ENCODE results near the gene COA8.
"Not testable (repeated sequence)": the region's sequence is repeated elsewhere in the genome, so short reads cannot be mapped to it uniquely, and the experiment has no call there.

Gene COA8

DNA sequence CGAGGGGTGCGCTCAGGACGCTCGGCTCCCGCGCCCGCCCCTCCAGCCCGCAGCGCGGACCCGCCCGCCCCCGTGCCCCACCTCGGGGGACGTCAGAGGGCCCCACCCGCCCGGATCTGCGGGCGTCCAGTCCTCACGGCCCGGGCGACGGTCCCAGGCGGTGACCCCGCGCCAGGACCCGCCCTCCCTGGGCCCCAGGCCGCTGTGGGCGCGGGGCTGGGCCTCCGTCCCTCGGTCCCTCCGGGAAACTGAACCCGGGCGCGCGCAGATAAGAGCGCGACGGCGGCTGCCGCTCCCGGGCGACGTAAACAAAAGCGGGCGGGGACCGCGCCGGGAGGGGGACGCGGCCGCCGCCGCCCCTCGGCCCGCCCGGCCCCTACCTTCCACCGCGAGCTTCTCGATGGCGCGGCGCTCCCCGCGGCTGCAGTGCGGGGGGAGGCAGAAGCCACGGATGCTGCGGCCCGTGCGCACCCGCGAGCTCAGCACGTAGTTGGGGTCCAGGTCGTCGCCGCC lies 41.3 kb upstream of the COA8 start:
- ChIA-PET POLR2A (interaction anchor here (0.7 kb wide), 1 partner anchor 18 kb away, joined by 3 read pairs; no protein-coding TSS in a partner anchor), CTCF (interaction anchor here (0.6 to 9.5 kb wide), 12 partner anchors 8 to 389 kb away, joined by 3 to 214 read pairs (median 4); no protein-coding TSS in a partner anchor)
- TF ChIP-seq, protein P1, sequence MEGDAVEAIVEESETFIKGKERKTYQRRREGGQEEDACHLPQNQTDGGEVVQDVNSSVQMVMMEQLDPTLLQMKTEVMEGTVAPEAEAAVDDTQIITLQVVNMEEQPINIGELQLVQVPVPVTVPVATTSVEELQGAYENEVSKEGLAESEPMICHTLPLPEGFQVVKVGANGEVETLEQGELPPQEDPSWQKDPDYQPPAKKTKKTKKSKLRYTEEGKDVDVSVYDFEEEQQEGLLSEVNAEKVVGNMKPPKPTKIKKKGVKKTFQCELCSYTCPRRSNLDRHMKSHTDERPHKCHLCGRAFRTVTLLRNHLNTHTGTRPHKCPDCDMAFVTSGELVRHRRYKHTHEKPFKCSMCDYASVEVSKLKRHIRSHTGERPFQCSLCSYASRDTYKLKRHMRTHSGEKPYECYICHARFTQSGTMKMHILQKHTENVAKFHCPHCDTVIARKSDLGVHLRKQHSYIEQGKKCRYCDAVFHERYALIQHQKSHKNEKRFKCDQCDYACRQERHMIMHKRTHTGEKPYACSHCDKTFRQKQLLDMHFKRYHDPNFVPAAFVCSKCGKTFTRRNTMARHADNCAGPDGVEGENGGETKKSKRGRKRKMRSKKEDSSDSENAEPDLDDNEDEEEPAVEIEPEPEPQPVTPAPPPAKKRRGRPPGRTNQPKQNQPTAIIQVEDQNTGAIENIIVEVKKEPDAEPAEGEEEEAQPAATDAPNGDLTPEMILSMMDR (IDR thresholded peaks at IDR 0.05; ENCODE audit: control extremely low read depth, extremely low read depth, low read depth, missing control alignments): no peak
- DNase-seq (ENCODE audit: extremely low spot score): no peak

DNA sequence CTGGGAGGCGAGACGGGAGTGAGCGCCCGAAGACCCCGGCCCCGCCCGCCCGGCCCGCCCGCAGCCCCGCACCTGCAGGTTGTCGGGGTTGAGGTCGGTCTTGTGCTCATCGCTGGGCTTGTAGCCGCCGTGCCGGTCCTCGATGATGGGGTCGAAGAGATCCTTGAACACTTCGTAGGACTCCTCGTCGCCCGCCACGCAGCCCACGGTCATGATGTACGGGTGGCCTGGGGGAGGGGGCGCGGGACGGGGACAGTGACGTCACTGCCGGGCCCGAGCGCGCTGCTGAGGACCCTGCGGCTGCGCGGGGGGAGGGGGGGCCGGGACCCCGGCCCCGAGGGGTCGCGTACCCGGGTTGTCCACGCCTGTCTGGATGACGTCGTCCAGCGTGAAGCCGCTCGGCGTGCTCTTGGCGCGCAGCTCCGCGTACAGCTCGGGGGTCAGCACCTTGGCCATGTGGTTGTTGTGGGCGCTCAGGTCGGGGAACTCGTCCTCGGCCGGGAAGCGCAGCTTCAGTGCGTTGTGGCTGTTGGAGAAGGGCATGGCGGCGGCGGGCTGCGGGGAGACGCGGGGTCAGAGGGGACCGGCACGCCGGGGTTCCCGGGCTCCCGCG lies 40.7 kb upstream of the COA8 start:
- CTCF ChIA-PET: interaction anchor here (1.1 to 9.5 kb wide), 6 partner anchors 15 to 388 kb away, joined by 3 to 214 read pairs (median 5); no protein-coding TSS in a partner anchor
- TF ChIP-seq, protein P1 (IDR thresholded peaks at IDR 0.05; ENCODE audit: control extremely low read depth, extremely low read depth, low read depth, missing control alignments): no peak
- DNase-seq (ENCODE audit: extremely low spot score): no peak
- POLR2A ChIA-PET: interaction anchor here (0.7 kb wide), 1 partner anchor 18 kb away, joined by 3 read pairs; no protein-coding TSS in a partner anchor

DNA sequence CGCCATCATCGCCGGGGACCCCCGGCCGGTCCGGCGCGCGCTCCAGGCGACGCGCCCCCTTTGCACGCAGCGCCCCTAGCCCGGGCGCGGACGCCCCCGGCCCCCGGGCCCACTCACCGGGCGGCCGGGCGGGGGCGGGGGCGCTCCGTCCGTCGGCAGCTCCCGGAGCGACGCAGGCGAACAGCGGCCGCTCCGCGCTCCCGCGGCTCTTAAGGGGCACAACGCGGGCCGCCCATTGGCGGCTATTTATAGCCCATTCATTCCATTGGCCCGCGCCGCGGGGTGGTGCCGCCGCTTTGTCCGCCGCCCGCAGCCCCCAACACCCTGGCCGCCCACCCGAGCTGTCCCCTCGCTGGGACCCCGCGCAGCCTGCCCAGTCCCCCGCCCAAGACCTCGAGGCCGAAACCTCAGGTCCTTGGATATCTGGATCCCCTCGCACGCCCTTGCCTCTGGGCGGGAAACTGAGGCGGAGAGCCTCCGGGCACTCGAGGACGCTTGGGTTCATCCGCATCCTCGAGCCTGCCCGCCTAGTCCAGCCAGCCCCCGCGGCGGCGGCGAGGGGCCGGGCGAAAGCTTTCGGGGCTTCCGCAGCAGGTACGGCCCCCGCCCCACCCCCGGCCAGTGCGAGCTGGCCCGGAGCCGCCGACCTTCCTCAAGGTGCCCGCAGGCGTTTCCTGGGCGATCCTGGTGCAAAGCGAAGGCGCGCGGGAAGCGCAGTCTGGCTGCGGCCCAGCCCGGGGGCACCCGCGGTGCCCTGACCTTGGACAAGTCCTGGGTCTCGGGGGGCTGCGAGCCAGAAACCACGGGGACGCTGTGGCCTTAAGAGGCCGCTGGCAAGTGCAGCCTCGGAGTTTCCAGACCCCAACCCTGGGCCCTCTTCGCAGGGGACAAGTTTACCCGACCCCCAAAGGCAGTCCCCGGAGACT lies 39.8 kb upstream of the COA8 start, which contains the start of gene CKB:
CKB (minus strand) TSS at position 182 of the 926 bp plus-strand sequence. CDS start 337 bp downstream, outside the sequence.
- TF ChIP-seq, protein P1 (IDR thresholded peaks at IDR 0.05; ENCODE audit: control extremely low read depth, extremely low read depth, low read depth, missing control alignments): no peak
- DNase-seq (ENCODE audit: extremely low spot score): peak; percentile 66
- CTCF ChIA-PET: interaction anchor here (1.3 to 9.5 kb wide), 2 partner anchors 25 to 35 kb away, joined by 3 to 214 read pairs; no protein-coding TSS in a partner anchor
- POLR2A ChIA-PET: no interaction called here

DNA sequence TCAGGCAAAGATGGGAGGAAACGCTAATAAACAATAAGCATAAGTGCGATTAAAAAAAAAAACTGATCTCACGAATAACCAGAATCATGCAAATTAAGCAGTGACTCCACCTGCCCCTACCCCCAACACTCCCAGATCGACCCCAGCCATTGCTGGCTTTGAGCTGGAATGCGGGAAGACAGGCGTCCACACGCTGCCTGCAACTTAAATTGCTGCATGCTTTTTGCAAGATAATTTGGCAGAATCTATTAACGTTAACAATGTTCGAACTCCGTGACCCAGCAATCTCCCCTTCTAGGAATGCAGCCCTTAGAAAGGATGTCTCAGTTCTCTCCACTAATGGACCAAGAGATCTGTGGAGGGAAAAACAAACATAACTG lies 39.2 kb upstream of the COA8 start:
- DNase-seq (ENCODE audit: extremely low spot score): no peak
- TF ChIP-seq, protein P1 (IDR thresholded peaks at IDR 0.05; ENCODE audit: control extremely low read depth, extremely low read depth, low read depth, missing control alignments): no peak
- CTCF ChIA-PET: interaction anchor here (1.1 to 9.5 kb wide), 2 partner anchors 24 kb away, joined by 3 to 214 read pairs; no protein-coding TSS in a partner anchor
- POLR2A ChIA-PET: no interaction called here

DNA sequence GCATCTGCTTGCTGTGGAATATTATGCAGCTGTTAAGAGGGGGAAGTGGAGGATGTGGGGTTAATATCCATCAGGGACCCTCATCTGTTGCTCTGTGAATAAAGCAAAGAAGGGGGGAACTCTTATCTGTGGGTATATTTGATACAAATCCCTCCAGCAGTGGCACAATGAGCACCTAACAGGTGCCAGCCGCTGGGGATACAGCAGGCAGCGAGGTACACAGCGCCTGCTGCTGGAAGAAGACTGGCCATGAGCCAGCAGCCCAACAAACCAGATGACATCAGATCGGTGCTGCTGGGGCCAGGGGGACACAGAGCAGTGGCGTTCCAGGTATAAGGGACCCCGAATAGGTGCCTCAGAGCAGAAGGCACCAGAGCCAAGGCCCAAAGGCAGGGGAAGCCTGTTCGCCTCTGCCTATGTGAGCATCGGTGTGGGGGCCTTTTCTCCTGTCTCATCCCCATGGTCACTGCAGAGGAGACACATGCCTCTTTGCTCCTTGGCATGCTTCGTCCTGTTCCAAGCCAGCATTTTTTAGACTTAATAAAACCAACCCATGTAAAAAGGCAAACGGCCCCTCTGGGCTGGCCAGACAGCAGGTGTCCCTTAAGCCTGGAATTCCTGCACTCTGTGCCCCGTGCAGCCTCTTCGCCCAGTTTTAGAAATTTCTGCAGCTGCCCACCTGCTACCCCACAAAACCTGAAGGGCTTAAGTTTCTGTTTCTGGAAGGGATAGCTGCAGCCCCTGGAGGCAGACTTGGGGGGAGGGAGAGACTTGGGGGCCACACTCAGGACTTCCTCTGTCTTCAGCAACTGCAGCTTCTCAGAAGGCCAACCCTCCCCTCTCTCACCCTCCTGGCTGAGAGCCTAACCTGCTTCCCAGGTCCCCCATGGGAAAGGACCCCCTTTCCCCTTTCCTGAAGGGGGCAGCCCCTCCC lies 38.5 kb upstream of the COA8 start:
- TF ChIP-seq, protein P1 (IDR thresholded peaks at IDR 0.05; ENCODE audit: control extremely low read depth, extremely low read depth, low read depth, missing control alignments): no peak
- POLR2A ChIA-PET: no interaction called here
- CTCF ChIA-PET: interaction anchor here (1.1 kb wide), 1 partner anchor 23 kb away, joined by 3 read pairs; no protein-coding TSS in a partner anchor
- no peak for DNase-seq (ENCODE audit: extremely low spot score)

DNA sequence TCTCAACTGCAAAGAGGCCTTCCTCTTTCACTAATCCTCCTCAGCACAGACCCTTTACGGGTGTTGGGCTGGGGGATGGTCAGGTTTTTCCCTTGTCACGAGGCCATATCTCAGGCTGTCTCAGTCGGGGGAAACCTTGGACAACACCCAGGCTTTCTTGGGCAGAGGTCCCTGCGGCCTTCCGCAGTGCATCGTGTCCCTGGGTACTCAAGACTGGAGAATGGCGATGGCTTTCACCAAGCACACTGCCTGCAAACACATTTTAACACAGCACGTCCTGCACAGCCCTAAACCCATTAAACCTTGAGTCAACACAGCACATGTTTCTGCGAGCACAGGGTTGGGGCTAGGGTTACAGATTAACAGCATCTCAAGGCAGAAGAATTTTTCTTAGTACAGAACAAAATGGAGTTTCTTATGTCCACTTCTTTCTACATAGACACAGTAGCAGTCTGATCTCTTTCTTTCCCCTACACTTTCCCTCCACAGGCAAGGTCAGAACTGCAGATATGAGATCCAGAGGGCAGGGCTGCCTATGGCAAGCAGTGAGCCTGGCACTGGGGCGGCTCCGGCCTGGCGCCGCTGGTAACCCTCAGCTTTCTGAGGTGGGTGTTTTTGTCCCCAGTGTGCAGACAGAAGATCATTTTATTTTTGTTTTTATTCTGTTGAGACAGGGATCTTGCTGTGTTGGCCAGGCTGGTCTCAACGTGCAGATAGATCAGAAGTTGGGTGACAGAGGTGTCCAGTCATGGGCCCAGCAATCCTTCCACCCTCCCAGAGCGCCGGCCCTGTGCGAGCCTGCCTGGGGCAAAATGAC lies 37.1 kb upstream of the COA8 start:
- DNase-seq (ENCODE audit: extremely low spot score); CTCF ChIA-PET; POLR2A ChIA-PET: not testable (repeated sequence)
